NCI-H510A (cell line): Measurements from ENCODE around the gene SLC1A1.
"Not testable (repeated sequence)": the region's sequence is repeated elsewhere in the genome, so short reads cannot be mapped to it uniquely, and the experiment has no call there.

Source experiments
- DNase-seq: peaks from one replicate; lab custom pipeline; 2025; lab: John Stamatoyannopoulos, UW

Gene SLC1A1

DNA sequence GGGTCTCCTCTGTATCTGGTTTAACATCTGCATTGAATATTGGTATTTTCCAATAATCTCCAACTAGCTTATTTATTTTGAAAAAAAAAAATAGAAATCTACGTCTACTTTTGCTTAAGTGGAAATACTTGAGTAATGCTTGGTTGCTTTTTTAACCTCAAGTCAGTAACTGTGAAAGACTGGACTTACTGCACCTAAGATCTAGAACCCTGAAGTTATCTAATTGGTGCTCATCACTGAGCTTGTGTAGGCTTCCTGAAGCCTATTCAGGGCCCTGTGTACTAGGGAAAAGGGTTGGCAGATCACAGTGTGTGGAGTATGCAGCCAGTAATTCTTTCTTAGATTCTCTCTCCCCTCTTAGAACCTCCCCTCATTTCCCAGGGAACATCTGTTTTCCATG is 16.2 kb downstream of the SLC1A1 start:
- DNase-seq: no peak

DNA sequence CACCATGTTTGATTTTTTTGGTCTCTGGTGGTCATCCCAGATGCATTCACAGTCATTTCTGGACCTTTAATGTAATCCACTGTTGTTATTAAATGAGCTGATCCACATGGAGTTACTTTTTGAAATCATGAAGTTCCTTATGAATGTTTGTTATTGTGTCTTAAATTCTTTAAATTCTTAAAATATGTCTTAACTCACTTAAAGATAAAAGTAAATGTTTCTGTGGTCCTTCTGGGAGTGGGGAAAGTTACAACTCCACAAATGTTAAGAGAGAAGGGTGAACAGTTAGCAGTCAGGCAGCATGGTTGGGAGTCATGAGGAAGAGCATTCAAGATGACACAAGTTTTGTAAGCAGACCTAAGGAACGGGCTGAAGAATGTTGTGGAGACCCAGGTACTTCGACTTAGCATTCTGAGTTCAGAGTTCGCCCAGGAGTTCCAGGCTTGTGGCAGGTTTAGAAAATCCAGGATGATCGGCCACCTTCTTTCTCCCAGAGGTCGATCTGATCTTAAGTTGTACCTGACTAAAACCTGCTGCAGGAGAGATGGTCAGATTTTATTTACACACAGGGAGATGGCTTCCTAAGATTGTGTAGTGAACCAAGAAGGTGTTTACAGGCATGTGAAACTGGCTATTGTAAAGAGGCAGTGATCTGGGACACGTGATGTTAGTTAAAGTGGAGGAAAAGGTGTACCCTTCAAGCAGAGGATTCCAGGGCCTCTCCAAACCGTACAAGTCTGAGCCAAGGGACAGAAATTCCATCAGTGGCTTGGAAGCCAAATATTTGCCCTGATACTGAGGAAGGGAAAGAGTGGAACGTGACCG is 17.2 kb downstream of the SLC1A1 start:
- no peak for DNase-seq

DNA sequence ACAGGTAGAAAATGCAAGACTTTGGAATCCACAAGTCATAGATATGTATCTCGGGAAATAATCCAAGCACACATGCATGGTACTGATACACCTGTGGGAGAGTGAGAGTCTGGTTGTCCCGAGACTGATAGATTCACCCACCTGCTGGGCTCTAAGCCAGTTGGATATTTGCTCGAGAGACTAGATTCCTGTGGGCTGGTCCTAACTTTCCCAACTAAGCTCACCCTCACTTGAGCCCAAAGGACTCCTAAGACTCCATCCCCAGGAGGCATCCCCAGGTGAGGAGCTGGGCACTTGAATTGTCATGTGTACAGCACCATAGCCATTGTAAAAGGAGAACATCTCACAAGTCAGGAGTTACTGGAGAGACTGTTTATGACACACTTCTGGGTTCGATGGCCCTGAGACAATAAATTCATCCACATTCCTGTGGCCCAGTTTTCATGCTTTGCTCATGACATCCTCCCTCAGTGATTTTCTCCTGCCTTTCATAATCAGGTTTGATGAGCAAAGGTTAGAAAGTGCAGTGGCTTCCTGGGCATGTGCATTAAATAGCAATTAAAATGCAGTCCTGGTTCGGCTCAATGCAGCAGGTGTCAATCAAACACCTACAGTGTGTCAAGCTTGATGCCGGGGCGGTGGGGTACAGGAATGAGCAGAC is 18.1 kb downstream of the SLC1A1 start:
- no peak for DNase-seq

DNA sequence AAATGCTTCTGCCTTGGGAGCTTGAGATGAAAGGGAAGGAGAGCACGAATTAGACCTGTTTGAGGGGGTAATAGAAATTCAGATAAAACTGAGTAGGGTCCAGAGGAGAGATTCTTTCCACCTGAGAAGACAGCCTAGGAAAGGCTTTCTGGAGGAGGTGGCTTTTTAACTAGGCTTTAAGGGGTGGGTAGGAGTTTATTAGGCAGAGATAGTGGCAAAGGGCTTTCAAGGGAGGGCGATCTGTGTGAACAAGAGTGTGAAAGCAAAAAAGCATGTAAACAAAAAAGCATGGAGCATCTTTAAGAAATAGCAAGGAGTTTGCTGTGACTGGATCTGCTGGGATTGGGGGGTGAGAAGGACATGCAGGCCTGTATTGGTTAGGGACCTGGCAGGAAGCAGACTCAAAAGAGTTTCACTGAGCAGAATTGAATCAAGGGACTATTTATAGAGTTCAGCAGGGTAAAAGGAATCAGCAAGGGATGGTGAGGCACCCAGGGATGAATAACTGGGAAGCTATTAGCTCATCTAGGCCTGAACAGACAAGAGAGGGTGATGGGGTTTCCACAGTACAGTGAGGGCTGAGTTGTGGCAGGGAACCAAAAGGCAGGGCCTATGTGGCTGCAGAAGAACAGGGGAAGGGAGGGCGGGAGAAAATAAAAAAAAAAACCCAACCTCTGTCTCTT is 18.8 kb downstream of the SLC1A1 start:
- no peak for DNase-seq

DNA sequence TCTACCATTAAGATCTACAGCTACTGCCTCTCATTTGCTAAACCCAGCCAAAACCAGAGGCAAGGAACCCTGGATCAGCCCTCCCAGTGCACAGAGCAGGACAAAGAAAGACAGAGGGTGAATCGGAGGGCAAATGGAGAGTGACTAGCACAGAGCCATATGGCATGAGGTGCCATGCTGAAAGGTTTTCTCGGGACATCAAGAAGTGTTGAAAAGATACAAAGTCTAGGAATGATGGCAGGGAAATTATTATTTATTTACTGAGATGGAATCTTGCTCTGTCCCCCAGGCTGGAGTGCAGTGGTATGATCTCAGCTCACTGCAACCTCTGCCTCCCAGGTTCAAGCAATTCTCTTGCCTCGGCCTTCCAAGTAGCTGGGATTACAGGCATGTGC is 19.3 kb downstream of the SLC1A1 start:
- DNase-seq: no peak

DNA sequence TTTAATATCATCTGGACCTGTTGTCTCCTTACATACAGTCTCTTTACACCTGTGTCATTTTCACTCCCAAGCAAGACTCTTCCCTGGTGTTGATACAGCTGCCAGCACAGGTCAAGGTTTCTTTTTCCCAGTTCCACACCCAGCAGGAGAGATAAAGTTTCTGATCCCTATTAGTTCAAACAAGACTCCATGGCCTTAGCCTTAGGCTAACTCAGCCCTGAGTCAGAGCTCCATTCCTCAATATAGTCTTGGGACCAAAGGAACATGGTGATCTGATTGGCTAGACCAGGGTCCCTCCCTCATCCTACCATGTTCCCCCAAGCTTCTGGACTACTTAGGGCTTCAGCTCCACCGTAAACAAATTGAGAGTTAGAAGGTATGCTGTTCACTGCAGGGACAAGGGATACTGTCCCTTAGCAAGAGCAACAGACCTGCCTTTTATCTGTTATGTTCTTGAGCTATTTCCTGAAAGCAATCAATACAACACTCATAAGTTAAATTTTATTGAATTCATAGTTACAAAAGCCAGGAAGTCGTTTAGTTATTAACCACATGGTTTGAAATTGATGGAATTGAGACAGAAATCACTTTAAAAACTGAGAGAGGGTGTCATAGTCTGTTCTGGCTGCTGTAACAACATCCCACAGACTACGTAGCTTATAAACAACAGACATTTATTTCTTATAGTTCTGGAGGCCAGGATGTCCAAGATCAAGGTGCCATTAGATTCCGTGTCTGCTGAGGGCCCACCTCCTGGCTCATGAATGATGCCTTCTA is 20.5 kb downstream of the SLC1A1 start:
- no peak for DNase-seq

DNA sequence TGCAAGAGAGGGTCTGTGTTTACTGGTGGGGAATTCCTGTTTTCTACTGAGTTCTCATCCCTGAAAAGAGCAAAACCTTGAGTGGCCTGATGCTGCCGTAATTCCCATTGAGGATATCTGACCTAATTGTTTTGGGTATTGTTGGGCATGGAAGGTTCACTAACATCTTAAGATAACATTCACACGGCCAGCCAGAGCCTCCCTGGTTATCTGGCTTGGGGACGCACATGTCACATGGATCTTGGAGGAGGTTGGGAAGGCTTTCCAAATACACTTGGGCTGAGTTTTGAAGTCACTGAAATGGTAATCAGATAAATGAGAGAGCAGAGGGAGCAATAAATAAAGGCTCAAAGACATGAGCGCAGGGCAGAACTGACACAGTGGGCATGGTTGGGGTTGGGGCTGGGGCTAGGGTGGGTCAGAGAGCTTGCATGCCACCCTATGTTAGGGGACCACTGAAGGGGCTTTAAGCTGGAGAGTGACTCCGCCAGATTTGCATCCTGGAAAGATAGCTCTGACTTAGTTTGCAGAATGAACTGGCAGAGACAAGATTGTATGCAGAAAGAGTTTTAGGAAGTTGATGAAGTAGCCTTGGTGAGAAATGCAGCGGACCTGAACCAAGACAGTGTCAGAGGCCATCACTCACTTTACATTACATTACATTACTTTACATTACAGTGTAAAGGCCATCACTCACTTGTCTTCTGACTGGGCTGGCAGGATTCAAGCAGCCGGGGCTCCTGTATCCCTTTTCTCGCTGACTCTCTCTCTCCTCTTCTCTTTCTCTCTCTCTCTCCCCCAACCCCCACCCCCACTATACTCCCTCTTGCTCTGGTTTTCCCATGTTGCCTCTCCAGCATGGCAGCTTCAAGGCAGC is 24.2 kb downstream of the SLC1A1 start:
- DNase-seq: no peak

DNA sequence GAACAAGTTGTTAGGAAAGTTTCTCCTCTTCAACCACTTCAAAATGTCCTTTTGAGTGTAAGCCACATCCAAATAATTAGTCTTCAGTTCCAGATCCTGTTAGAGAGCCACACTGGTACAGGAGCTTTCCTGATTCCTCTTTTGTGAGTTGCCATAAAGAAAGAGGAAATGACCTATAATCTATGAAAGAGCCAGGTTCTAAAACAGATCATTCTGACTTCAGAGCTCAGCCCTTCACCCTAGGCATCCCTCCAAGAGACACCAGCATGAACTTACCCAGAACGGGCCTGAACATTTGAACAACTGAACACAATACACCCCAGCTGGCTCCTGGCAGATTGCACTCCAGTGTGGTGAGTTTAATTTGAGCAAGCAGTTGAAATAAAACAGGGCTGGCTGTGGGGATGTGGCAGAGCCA is 25.7 kb downstream of the SLC1A1 start:
- DNase-seq: no peak

DNA sequence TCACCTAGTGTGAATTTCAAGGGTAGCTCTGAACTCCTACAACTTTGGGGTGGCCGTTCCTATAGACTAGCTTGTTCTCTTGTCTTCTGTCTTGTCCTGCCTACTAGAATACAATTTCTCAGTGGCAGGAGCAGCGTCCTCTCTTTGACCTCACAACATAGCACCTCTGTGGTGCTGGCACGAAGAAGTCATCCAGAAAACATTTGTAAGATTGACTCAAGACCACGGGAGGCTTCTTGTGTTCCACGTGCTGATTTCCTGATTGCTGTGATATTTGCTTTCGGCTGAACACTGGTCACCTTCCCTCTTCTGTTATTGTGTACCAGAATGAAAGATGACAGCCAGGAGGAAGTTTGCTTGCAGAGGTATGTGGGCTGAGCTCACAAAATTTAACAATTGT is 27.0 kb downstream of the SLC1A1 start:
- no peak for DNase-seq

DNA sequence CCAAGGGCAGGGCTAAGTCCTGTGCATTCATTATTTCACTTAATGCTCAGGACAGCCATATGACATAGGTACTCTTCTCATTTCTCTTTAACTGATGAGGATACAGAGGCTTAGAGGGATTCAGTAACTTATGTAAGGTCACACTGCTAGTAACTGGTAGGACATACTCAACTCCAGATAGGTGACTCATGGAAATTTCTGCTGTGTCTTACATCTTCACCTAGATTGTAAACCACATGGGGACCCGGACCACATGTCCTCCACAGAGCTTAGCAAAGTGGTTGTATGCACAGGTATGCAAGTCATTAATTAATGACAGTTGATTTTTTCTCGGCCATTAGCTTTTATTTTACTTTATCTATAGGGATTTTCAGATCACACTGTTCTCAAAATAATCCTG is 29.3 kb downstream of the SLC1A1 start:
- DNase-seq: no peak

DNA sequence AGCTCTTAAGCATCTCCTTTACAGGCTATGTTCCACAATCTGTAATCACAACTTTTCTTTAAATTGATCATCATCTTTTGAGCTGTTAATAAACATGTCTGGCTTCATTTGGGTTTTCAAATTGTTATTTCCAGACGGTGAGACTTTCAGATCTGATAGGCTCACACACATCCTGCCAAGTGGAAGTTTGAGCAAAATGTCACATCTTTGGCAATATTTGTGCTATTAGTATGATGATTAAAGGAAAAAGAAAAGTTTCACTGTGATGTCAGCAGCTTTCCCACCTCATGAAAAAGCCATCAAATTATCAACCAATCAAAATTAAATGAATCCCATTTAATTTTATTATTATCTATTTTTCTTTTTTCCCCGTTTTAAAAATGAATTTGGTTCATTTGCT is 29.8 kb downstream of the SLC1A1 start:
- DNase-seq: no peak

DNA sequence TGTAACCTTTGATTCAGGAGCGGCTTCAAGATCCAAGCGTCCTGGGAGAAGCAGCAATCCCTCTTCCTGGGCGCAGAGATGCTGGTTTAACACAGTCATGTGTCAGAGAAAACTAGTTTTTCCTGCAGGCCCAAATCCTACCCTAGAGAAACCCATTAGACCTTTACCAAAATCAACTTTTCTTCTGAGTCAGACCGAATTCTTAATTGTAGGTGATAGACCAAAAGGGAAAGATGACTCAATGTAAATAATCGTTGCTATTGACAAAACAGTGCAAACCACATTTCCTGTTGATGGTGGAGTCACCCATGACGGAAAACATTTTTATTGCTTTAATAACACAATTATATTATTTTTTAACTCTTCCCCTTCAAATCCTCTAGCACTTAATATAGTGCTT is 40.1 kb downstream of the SLC1A1 start:
- no peak for DNase-seq

DNA sequence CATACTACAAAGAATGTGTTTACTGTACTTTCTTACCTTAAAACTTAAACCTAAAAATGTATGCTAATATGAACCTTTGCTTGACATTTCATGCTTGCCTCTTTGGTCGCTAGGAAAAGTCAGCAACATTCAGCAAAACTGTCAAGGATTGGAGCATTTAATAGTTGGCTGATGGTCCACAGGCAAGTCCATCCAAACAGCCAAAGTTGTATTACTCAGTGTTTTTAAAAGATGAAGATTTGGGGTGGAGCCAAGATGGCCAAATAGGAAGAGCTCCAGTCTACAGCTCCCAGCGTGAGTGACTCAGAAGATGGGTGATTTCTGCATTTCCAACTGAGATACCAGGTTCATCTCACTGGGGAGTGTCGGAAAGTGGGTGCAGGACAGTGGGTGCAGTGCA is 40.6 kb downstream of the SLC1A1 start:
- not testable (repeated sequence) for DNase-seq

DNA sequence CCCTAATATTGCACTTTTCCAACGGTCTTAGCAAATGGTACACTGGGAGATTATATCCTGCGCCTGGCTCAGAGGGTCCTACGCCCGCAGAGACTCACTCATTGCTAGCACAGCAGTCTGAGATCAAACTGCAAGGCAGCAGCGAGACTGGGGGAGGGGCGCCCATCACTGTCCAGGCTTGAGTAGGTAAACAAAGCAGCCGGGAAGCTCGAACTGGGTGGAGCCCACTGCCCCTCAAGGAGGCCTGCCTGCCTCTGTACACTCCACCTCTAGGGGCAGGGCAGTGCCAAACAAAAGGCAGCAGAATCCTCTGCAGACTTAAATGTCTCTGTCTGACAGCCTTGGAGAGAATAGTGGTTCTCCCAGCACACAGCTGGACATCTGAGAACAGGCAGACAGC is 41.1 kb downstream of the SLC1A1 start:
- DNase-seq: not testable (repeated sequence)

DNA sequence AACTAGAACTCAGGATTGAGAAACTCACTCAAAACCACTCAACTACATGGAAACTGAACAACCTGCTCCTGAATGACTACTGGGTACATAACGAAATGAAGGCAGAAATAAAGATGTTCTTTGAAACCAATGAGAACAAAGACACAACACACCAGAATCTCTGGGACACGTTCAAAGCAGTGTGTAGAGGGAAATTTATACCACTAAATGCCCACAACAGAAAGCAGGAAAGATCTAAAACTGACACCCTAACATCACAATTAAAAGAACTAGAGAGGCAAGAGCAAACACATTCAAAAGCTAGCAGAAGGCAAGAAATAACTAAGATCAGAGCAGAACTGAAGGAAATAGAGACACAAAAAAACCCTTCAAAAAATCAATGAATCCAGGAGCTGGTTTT is 43.6 kb downstream of the SLC1A1 start:
- DNase-seq: not testable (repeated sequence)

DNA sequence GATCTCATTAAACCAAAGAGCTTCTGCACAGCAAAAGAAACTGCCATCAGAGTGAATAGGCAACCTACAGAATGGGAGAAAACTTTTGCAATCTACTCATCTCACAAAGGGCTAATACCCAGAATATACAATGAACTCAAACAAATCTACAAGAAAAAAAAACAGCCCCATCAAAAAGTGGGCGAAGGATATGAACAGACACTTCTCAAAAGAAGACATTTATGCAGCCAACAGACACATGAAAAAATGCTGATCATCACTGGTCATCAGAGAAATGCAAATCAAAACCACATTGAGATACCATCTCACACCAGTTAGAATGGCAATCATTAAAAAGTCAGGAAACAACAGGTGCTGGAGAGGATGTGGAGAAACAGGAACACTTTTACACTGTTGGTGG is 45.9 kb downstream of the SLC1A1 start:
- not testable (repeated sequence) for DNase-seq

DNA sequence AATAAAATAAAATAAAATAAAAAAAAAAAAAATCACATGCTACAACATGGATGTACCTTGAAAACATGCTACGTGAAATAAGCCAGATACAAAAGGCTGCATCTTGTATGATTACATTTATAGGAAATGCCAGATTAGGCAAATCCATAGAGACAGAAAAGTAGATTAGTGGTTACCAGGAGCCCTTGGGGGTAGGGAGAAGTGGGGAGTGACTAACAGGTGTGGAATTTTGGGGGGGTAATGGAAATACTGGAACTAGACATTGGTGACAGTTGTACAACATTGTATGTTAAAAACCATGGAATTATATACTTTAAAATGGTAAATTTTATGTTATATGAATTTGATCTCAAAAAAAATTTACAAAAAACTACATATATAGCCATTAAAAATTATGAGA is 47.3 kb downstream of the SLC1A1 start:
- DNase-seq: no peak

DNA sequence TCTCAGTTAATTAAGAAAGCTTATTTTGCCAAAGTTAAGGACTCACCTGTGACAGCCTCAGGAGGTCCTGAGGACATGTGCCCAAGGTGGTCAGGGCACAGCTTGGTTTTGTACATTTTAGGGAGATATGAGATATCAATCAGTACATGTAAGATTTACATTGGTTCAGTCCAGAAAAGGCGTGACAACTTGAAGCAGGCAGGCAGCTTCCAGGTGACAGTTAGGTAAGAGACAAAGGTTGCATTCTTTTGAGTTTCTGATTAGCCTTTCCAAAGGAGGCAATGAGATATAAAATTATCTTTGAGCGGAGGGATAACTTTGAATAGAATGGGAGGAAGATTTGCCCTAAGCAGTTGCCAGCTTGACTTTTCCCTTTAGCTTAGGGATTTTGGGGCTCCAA is 47.8 kb downstream of the SLC1A1 start:
- DNase-seq: no peak

DNA sequence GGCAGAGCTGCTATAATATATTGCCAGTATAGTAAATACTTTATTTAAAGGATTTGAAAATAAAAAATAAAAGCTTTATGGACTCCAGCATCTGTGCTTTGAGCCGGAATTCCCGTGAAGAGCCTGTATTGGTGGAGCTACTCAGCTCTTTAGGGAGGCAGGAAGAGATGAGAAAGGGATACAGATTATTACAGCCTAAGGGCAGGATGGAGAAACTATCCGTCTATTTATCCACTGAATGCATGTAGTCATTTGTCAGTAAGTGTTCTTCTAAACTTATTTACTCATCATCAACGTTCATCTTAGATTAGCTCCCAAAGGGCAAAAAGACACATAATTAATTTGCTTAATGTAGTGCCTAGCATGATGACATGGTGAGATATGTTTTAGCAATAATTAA is 48.4 kb downstream of the SLC1A1 start:
- DNase-seq: no peak

DNA sequence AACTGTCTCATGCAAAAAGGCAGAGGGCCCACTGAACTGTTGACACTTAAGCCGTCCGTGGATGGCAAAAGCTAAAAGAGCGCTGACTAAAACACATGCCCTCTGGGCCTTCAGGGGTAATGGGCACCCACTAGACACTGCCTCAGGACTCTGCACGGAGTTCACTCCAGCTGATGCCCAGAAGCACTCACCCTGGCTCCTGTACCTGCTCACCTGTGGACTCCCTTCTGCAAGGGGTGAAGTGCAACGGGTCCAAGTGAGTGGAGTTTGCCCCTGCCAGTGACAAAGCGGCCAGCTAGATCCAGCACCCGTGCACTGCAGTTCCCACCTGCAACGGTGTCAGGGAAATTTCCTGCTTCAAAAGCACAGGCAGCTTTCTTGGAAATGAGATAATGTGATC is 50.2 kb downstream of the SLC1A1 start:
- DNase-seq: no peak

DNA sequence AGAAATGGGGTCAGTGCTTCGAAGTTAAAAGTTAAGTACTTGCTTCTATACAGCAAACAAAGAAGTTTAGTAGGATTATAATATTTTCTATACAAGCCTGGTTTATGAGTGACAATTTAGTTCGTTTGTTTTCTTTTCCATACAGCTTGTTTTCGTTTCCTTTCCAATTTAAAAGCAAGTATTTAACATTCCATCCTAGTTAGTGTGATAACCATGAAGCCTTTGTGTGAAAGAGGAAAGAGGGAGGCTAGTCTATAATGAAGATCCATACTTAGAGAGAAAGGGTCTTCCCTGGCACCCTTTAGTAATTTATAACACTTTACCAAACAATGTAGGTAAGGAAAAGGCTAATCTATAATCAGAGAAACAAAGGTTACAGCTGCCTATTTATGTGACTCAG is 51.0 kb downstream of the SLC1A1 start:
- DNase-seq: no peak
